Ishikawa (cell line): ENCODE results near the gene ADCY9.

Source experiments
- CEBPB ChIP-seq: IDR thresholded peaks from 2 replicates; pipeline ENCODE4 v1.6.1; 2012
- EGR1 ChIP-seq: IDR thresholded peaks from 2 replicates; pipeline ENCODE4 v1.6.1; 2012
- FOXM1 ChIP-seq: IDR thresholded peaks from 2 replicates; pipeline ENCODE4 v1.6.1; 2012; ENCODE audit warnings: low read depth, borderline replicate concordance
- MAX ChIP-seq: IDR thresholded peaks from 2 replicates; pipeline ENCODE4 v1.6.1; 2012
- RAD21 ChIP-seq: IDR thresholded peaks from 2 replicates; pipeline ENCODE4 v1.6.1; 2012; ENCODE audit warnings: low read depth
- TCF12 ChIP-seq: IDR thresholded peaks from 2 replicates; pipeline ENCODE4 v1.6.1; 2012; ENCODE audit warnings: low read depth
- ZBTB7A ChIP-seq: IDR thresholded peaks from 2 replicates; pipeline ENCODE4 v1.6.1; 2012; ENCODE audit warnings: low read depth
- TF ChIP-seq, protein P1 (sequence below): IDR thresholded peaks from 2 replicates; pipeline ENCODE4 v1.6.1; 2012

DNA sequence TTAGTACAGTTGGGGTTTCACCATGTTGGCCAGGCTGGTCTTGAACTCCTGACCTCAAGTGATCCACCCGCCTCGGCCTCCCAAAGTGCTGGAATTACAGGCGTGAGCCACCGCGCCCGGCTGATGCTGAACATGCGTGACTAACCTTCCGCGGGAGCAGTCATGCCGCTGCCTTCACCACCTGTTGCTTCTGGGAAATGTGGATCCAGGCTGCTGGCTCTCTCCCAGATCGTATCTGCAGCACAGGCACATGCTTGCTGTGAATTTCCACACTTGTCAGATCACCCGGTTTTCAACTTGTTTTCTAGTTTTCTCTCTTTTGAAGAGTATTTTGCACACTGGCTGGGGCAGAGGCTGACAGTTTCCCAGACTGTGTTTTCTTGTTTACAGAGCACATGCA lies 97.9 kb downstream of the ADCY9 start:
- TF ChIP-seq CEBPB (no peak), EGR1 (no peak), TCF12 (no peak), FOXM1 (no peak), RAD21 (no peak), ZBTB7A (no peak), MAX (no peak)
- TF ChIP-seq, protein P1, sequence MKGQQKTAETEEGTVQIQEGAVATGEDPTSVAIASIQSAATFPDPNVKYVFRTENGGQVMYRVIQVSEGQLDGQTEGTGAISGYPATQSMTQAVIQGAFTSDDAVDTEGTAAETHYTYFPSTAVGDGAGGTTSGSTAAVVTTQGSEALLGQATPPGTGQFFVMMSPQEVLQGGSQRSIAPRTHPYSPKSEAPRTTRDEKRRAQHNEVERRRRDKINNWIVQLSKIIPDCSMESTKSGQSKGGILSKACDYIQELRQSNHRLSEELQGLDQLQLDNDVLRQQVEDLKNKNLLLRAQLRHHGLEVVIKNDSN = no peak
